Uterus (tissue), 2 donors: Measurements from ENCODE around the gene UBE2U.

Experiments used
- POLR2A ChIP-seq, 2 donors: fragments of 450-650 bp; IDR thresholded peaks; one replicate each; pipeline ENCODE4 v1.6.1; 2016; ENCODE audit warnings: antibody characterized with exemption in 2 of 2, mild to moderate bottlenecking in 1 of 2, moderate library complexity in 1 of 2
- TF ChIP-seq, protein P1 (sequence below), 4 experiments: fragments of 200-600 bp in 2 of 4; fragments of 450-650 bp in 2 of 4; sonication (generic) in 2 of 4; IDR thresholded peaks; one replicate each; pipeline ENCODE4 v1.5.1; 2016 to 2019; ENCODE audit warnings: antibody characterized with exemption in 4 of 4, mild to moderate bottlenecking in 2 of 4, moderate library complexity in 1 of 4

DNA sequence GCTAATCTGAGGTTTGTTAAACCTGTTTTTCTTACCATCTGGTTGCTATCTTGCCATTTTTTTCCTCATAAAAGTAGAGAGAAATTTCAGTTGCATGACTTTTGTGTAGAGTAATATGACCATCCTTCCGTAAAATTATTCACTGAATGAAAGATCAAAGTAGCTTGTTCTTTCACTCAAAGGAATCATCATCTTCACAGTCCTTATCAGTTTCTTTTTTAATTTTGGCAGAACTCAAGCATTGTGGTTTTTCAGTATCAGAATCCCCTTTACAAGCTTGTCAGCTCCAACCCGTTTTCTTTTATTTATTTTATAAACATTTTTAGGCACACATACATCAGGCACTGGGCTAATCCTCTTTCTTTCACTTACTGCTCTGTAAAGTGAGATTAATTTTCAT is 91.7 kb downstream of the UBE2U start:
- TF ChIP-seq, protein P1, sequence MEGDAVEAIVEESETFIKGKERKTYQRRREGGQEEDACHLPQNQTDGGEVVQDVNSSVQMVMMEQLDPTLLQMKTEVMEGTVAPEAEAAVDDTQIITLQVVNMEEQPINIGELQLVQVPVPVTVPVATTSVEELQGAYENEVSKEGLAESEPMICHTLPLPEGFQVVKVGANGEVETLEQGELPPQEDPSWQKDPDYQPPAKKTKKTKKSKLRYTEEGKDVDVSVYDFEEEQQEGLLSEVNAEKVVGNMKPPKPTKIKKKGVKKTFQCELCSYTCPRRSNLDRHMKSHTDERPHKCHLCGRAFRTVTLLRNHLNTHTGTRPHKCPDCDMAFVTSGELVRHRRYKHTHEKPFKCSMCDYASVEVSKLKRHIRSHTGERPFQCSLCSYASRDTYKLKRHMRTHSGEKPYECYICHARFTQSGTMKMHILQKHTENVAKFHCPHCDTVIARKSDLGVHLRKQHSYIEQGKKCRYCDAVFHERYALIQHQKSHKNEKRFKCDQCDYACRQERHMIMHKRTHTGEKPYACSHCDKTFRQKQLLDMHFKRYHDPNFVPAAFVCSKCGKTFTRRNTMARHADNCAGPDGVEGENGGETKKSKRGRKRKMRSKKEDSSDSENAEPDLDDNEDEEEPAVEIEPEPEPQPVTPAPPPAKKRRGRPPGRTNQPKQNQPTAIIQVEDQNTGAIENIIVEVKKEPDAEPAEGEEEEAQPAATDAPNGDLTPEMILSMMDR (IDR thresholded peaks at IDR 0.05) = no peak
- no peak for TF ChIP-seq POLR2A (IDR thresholded peaks at IDR 0.05)
